Measurements from ENCODE around the gene BRF1. TPM values are rescaled to one million over a fixed set of nuclear protein-coding genes. Genes with fewer than 3 reads are reported as not detected.

BRF1 gene
- total RNA-seq, 1 experiment from 2014 or later, result 41.2 TPM

DNA sequence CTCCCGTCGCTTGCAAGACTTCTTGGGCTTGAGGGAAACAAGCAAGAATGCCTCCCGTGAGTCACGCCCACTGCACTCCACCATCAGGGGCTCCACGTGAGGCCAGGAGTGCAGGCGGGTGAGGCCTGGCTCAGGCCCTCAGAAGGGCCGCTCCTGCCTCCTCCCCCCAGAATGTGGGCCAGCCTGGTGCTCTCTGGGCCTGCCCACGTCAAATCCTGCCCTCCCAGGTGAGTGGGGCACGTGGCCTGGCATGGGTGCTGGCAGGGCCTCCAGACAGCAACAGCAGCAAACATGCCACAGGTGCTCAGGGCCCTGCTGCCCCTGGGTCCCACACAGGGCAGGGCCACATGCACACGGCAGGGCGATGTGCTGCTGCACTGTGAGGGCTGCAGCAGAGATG is 83.0 kb downstream of the BRF1 start:
- ATAC-seq (no peak), DNase-seq (ENCODE audit: low read depth, low spot score) (no peak)
- H3K27ac ChIP-seq (ENCODE audit: low read depth, low read length), result no peak overlapping the region
- TF ChIP-seq JUND (IDR thresholded peaks at IDR 0.05) (no peak), ZNF274 (IDR thresholded peaks at IDR 0.05; ENCODE audit: low read depth, low read length) (no peak), FOSL1 (IDR thresholded peaks at IDR 0.05; ENCODE audit: low read depth) (no peak), CEBPB (IDR thresholded peaks at IDR 0.05; ENCODE audit: low read depth) (no peak), RAD21 (IDR thresholded peaks at IDR 0.05; ENCODE audit: low read depth) (no peak), EGR1 (IDR thresholded peaks at IDR 0.05; ENCODE audit: low read depth) (no peak), POLR2A (IDR thresholded peaks at IDR 0.05; ENCODE audit: borderline replicate concordance, extremely low read depth, insufficient read depth, insufficient read length) (no peak), SRF (IDR thresholded peaks at IDR 0.05; ENCODE audit: low read depth) (no peak), CBX3 (IDR thresholded peaks at IDR 0.05; ENCODE audit: low read depth) (no peak), POLR2AphosphoS5 (IDR thresholded peaks at IDR 0.05; ENCODE audit: low read depth, low read length) (no peak), SP1 (IDR thresholded peaks at IDR 0.05; ENCODE audit: low read depth) (no peak), CTCF (IDR thresholded peaks at IDR 0.05 in 2 of 3, conservative IDR thresholded peaks at IDR 0.05 in 1 of 3; ENCODE audit: borderline replicate concordance in 1 of 3, insufficient read depth in 1 of 3, low read depth in 2 of 3, low read length in 2 of 3) (no peak), ZFX (IDR thresholded peaks at IDR 0.05) (no peak)
- TF ChIP-seq, protein P1, sequence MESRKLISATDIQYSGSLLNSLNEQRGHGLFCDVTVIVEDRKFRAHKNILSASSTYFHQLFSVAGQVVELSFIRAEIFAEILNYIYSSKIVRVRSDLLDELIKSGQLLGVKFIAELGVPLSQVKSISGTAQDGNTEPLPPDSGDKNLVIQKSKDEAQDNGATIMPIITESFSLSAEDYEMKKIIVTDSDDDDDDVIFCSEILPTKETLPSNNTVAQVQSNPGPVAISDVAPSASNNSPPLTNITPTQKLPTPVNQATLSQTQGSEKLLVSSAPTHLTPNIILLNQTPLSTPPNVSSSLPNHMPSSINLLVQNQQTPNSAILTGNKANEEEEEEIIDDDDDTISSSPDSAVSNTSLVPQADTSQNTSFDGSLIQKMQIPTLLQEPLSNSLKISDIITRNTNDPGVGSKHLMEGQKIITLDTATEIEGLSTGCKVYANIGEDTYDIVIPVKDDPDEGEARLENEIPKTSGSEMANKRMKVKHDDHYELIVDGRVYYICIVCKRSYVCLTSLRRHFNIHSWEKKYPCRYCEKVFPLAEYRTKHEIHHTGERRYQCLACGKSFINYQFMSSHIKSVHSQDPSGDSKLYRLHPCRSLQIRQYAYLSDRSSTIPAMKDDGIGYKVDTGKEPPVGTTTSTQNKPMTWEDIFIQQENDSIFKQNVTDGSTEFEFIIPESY (IDR thresholded peaks at IDR 0.05; ENCODE audit: extremely low read depth, insufficient replicate concordance, low read length), result no peak
- TF ChIP-seq, protein P2, sequence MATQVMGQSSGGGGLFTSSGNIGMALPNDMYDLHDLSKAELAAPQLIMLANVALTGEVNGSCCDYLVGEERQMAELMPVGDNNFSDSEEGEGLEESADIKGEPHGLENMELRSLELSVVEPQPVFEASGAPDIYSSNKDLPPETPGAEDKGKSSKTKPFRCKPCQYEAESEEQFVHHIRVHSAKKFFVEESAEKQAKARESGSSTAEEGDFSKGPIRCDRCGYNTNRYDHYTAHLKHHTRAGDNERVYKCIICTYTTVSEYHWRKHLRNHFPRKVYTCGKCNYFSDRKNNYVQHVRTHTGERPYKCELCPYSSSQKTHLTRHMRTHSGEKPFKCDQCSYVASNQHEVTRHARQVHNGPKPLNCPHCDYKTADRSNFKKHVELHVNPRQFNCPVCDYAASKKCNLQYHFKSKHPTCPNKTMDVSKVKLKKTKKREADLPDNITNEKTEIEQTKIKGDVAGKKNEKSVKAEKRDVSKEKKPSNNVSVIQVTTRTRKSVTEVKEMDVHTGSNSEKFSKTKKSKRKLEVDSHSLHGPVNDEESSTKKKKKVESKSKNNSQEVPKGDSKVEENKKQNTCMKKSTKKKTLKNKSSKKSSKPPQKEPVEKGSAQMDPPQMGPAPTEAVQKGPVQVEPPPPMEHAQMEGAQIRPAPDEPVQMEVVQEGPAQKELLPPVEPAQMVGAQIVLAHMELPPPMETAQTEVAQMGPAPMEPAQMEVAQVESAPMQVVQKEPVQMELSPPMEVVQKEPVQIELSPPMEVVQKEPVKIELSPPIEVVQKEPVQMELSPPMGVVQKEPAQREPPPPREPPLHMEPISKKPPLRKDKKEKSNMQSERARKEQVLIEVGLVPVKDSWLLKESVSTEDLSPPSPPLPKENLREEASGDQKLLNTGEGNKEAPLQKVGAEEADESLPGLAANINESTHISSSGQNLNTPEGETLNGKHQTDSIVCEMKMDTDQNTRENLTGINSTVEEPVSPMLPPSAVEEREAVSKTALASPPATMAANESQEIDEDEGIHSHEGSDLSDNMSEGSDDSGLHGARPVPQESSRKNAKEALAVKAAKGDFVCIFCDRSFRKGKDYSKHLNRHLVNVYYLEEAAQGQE (IDR thresholded peaks at IDR 0.05; ENCODE audit: low read depth), result no peak
- no TSS peak for BruUV-seq (replicated peaks)
- POLR2A ChIA-PET, result no interaction called here
- H4K20me1 ChIP-seq (ENCODE audit: insufficient read depth), result no peaks in the 10 kb centered on the region
- no peaks in the 10 kb centered on the region for H3K79me2 ChIP-seq (ENCODE audit: insufficient read depth, low read length)
- H3K36me3 ChIP-seq (ENCODE audit: control insufficient read depth in 1 of 2, insufficient read depth in 2 of 2, low read length in 2 of 2), result peaks cover 5% of the 10 kb centered on the region in 2 experiments; a peak in 3 of 4 replicates
- no peak overlapping the region for H2AFZ ChIP-seq (ENCODE audit: low read depth, low read length, poor library complexity, severe bottlenecking)
- no peak overlapping the region for H3K4me3 ChIP-seq (replicated peaks in 1 of 2; ENCODE audit: low read depth in 1 of 2, low read length in 2 of 2)
- H3K9me3 ChIP-seq (ENCODE audit: control insufficient read depth in 1 of 2, insufficient read depth in 1 of 2, low read depth in 1 of 2, low read length in 2 of 2), result no peaks in the 10 kb centered on the region
- H3K9ac ChIP-seq (ENCODE audit: low read length), result no peak overlapping the region
- no peak overlapping the region for H3K4me2 ChIP-seq (ENCODE audit: low read length)
- RAD21 ChIA-PET (ENCODE audit: low non-redundant PET in 1 of 2, low total read pairs in 2 of 2, uncharacterized antibody in 2 of 2, unreplicated experiment in 2 of 2), result no interaction called here
- H3K27me3 ChIP-seq (ENCODE audit: insufficient read depth, low read length), result no peaks in the 10 kb centered on the region
- no peaks in the 10 kb centered on the region for H3K4me1 ChIP-seq (ENCODE audit: control insufficient read depth in 1 of 2, insufficient read depth in 2 of 2, low read length in 2 of 2)
- CTCF ChIA-PET, result no interaction called here
- intact Hi-C loops (cut with micrococcal nuclease), result no loop called here
- H3K9me2 ChIP-seq (ENCODE audit: insufficient read depth), result no peaks in the 10 kb centered on the region

Measured in HCT116 (cell line).